Islet of Langerhans (tissue), 1 donor: ENCODE results near the gene RASGRP1.

Experiments used
- FAIRE-seq: peaks from one replicate; lab custom pipeline; 2011; peaks lifted over from hg19 to GRCh38; lab: Jason Lieb, UNC

RASGRP1 gene

DNA sequence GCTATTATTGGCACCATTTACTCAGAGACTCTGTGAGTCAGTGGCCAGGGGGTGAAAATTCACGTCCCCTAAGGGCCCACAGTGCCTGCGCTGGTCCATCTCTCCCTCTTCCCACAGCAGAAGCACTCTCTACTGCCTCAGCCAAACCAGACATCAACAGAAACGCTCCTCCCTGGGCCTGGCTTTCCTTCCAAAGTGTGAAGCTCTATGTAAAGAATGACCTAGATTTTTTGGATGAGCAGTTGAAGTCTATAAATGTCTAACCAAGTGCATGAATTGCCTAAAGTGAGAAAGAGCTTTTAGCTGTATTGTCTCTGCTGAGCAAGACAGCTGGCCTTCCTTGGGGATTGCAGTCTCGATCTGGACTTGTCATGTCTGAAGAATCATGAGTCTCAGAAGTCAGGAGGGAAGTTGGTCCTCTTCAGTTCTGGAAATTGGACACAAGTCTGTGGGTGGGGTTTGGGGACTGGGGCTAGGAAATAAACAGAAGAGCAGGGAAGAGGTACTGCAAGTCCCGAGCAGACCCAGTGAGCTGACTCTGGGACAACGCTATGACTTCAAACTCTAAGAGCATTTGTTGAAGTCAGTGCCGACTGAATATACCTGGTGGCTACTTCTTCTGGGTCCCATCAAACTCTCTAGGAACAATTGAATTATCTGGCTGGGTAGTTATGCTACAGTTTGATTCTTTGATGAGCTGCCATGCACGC lies 29.0 kb downstream of the RASGRP1 start:
- FAIRE-seq, result no peak

DNA sequence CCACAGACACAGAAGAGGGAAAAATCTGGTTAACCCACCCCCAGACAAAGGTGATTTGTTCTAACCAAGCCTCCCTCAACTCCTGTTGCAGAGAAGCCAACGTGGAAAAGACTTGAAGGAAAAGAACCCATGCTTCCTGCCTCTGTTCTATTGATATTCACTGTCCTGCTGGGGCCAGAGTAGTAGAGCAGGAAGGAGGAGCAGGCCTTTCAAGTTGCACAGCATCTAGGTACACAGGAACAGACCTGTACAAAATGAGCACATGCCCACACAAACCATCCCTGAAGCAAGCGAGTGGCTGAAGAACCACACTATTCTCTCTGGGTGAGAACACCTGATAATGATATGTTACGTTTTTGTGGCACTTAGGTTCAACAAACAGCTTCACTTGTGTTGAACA lies 29.9 kb downstream of the RASGRP1 start:
- no peak for FAIRE-seq

DNA sequence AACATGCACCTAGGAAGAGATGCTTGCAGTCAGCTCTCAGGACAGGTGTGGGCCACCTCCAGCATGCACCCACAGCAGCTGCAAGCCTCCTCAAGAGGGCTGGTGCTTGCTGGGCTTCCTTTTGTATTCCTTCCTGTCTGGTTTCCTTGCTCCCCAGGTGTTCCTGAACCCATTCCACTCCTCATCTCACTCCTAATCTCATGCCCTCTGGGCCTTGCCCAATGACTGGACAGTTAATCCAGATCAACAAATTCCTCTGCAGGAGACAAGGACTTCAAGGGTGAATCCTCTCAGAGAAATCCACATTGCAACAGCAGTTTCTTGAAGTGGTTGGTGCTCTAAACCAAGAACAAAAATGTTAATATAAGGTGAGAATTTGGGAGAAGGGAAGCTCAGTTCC lies 30.7 kb downstream of the RASGRP1 start:
- no peak for FAIRE-seq

DNA sequence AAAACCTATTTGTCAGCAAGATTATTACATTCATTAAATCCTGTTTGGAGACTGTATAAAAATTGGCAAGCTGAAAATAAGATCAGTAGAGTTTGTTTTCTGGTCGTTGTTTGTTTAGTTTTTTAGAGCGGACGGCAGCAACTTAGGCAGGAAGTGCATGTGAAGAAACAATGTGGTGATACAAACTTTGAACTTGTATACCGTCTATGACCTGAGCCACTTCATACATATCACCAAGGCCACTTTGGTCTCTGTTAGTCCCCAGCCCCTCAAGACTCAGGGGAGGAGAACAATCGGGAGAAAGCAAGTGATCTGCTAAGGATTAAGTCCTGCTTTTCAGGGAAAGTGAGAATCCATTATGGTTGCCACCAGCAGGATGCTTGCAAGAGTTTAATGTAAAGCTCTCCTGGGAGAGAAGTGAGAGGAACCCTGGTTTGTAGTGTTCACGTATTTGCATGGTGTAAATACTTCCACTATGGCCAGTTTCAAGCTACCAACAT lies 31.1 kb downstream of the RASGRP1 start:
- FAIRE-seq, result no peak

DNA sequence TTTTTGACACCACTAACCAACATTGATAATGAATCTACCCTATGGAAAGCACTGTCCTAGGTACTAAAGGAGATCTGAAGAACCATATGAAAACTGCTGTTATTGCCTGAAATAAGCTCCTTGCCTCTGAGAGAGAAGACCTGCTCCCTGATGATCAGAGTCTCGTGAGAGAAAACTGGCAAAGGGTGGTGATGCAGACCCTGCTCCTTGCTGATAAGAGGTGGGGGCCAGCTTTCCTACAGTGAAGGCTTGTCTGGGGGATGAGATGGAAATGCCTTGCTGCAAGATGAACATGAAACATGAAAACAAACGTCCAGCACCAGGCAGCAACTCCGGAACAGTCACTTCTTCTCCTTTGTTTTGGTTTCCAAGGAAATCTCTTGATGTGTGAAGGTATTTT lies 31.9 kb downstream of the RASGRP1 start:
- FAIRE-seq, result no peak

DNA sequence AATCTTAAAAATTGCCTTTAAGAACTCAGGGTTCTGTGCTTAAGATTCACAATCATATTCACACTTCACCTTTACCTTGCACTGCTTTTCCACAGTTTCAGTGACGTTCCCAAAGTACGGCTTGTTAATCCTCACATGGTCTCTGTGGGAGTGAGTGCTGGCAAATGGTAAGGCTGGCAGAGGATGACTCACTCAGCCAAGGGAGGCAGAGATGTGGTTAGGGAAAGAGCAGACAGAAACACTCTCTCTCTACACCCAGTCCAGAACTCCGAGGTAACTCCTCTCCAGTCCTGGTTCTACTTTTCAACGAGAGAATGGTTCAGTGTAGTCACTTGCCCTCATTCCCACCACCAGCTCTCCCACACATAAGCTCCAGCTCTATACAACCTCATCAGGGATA lies 33.1 kb downstream of the RASGRP1 start:
- FAIRE-seq, result peak; percentile 41

DNA sequence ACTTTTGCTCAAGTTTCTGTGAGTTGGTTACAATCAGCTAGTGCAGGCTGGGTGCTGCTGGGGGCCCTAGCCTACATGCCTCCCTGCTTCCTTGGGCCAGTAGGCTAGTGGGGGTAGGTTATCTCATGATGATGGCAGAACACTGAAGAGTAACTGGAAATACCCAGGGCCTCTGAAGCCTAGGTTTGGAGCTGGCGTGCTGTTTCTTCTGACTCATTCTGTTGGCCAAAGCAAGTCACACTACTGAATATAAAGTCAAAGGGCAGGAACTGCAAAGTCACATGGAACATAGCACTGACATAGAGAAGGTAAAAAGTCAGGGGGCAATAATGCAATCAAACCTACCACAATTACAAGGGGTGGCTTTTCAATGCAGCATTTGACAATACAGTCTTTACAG lies 34.5 kb downstream of the RASGRP1 start:
- FAIRE-seq, result no peak

DNA sequence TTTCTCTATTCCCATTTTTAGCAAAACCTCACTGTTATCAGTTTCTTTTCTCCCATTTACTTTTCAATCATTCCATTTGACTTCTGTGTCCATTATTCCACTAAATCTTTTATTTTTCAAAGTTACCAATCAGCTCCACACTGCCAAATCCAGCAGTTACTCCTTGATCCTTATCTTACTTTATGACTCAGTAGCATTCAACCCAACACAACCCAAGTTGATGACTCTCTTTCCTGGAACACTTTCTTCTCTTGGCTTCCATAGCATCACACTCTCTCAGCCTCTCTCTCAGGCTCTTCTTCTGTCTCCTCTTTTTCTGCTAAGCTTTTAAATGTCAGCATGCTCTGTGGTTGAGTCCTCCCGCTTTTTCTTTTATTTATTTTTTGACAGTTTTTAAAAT lies 36.3 kb downstream of the RASGRP1 start:
- no peak for FAIRE-seq

DNA sequence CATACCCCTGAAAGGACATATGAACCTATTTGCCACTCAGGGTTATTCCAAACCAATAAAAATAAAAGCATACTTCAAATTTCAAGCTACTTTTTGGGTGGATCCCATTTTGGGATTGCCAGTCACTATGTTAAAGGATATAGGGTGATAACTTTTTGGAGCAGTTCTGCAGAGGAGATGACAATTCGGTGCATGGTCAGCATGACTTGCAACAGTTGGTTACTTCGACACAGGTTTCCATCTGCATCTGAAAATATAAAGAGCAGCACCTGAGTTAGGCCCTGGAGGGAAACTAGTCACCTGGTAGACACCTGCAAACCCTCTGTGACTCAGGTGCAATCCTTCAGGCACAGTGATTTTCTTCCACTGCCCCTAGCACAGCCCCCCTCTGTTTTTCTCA lies 38.5 kb downstream of the RASGRP1 start:
- no peak for FAIRE-seq

DNA sequence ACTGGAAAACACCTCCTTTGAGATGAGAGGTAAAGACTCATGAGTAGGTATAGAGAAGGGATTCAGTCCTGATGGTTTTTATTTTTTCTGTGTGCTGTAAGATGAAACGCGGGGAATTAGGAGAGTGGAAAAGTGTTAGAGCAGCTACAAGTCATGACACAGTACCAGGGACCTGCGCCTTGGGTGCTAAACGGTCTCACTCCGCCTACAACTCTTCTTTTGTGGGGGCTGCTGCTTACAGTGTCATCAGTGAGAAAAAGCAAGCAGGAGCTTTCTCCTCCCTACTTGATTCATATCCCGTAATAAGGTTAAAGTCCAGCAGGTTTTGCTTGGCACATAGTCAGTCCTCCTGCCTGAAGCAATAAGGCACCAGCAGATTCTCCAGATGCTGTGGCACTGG lies 39.1 kb downstream of the RASGRP1 start:
- FAIRE-seq, result no peak

DNA sequence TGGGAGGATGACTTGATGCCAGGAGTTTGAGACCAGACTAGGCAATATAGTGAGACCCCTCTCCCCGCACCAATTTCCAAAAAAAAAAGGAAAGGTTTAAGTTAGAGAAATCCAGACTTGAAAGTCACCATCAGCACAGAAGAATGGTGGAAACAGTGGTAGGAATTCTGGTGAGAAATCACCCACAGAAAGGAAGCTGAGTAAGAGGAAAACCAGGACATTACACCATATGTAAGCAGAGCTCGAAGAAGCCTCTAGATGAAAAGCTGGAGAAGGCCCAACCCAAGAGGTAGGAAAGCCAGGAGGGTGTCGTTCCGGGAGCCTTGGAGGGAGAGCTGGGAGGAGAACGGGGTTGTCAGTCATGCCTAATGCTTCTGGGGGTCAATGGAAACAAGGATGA lies 40.5 kb downstream of the RASGRP1 start:
- no peak for FAIRE-seq

DNA sequence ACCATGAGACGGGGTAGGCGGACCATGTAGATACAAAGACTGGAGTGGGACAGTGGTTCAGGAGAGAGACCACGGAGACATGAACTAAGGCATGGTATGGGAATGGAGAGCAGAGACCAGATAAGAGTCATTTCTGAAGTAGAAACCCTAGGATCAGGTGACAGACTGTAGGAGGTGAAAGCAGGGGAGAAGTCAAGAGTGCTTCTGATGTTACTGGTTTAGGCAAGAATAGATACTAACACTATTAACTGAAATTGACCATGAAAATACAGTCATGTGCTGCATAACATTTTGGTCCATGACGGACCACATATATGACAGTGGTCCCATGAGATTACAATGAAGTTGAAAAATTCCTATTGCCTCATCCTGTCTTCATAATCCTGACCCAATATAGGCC lies 41.7 kb downstream of the RASGRP1 start:
- no peak for FAIRE-seq

DNA sequence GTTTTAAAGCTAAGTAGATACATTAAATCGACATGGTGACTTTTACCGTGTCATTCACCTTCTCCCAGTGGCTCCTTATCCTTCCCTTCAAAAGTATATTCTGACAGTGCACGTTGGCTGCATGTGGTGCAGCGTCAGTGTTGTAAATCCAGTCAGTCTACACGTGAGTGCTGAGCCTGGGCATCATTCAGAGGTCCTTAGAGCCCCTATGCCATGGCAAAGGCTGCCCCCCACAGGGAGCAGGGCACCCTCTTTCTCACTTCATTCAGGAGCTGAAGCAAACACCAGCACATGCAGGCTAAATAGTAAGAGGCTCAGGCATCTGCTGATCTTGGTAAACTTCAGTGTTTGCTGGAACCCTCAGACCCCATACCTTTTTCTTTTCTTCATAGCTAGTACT lies 43.3 kb downstream of the RASGRP1 start:
- FAIRE-seq, result no peak

DNA sequence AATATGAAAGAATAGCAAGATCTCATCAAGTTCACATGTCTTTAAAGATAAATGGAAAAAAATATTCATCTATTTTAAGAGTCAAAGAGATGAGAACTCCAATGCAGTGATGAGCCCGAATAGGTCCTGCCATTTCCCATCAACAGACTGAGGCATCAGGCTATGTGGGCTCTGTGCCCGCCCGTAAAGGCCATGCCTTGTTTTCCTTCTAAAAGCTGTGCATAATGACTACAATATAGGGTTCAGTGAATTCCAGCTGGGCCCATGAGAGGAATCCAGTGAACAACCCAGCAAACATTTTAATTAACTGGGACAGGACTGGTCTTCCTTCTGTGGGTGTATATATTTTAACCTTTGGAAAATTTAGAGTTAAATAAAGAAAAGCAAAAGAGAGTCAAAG lies 44.6 kb downstream of the RASGRP1 start:
- no peak for FAIRE-seq

DNA sequence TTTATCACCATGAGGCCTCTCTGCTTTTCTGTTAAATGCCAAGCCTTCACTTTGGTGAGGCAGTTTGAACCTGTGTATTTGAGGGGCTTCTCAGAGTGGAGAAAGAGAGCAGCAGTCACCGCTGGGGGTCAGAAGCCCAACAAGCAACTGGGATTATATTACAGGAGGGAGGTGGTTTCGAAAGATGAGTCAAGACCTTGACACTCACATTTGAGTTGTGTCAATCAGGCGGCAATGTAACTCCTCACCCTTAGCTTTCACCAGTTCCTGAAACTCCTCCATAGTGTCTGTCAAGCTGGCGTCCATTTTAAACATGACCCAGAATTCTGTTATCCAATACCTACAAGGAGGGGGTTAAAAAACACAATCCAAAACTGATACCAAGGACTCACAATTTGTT lies 46.5 kb downstream of the RASGRP1 start:
- FAIRE-seq, result no peak

DNA sequence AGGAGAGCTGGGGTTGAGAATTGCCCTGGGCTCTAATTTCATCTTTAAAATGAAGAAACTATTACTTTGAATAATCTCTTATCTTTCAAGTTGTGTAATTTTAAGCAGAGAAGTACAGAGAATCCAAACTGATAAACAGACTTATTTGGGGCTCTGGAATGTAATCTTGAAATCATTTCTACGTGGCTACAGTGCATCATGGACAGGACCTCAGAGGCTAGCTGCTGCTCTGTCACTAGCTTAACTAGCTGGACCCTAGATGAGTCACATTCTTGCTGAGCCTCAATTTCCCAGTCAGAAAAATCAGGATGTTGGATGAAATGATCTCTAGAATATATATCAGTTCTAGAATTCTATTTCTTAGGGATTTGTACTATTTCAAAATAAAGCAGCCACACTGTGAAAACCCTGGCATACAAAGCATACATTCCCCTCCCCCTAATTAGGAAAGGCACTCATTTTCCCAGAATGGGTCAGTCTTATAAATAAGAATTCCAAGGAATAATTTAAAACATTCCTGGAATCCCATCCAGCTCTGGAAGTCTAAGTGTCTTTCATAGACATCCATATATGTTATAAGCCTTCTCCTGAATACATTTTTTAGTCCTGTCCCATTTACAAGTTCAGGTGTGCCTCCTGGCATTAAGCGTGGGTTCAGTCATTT lies 47.2 kb downstream of the RASGRP1 start:
- FAIRE-seq, result no peak

DNA sequence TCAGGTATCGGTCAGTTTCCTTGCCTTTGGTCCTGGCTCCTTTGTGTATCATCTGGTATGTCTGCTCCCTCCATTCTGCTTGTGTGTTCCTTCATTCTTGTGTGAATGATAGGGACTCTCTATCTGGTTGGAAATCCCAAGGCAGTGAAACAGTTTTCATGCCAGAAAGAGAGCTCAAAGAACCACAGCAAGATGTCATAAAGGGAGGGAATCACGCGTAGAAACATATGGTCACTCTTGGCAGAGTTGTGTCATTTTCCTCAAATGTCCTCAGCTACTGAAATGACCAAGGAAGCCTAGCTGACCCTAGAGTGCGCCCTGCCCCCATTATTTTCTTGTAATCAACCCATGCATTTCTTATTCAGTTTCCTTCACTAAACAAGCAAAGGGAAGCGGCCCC lies 48.0 kb downstream of the RASGRP1 start:
- no peak for FAIRE-seq

DNA sequence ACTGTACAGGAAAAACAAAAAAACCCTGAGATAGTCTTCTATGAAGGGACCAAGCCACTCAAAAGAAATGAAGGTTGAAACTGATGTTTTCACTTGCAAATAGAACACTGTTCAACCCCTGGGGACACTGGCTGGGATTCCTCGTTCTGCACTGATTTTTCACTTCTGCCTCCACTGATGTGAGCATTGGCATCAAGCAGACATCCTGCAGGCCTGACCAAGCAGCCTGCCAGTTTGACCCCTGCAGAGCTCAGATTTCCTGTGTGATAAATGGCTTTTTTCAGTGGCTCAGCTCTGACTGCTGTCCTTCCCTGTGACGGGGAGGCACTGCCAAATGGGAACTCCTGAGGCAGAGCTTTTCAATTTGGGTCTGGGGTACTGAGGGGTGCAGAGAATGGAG lies 50.0 kb downstream of the RASGRP1 start:
- FAIRE-seq, result no peak

DNA sequence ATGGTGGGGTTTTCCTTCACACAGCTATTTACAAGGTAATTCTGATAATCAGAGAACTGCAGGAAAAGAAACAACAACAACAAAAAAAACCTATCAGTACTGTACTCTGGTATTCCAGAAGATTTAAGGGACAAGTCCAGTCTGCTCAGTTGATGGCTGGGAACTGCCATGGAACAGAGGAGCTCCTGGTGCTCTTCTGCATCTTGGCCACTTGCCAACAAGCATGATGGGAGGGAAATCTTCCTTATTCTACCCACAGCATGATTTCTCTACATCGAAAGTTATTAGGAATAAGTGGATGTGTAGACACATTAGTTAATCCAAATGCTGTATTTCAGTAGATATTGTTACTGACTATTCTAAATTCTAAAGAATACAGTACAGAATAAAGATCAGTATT lies 51.7 kb downstream of the RASGRP1 start:
- FAIRE-seq, result no peak

DNA sequence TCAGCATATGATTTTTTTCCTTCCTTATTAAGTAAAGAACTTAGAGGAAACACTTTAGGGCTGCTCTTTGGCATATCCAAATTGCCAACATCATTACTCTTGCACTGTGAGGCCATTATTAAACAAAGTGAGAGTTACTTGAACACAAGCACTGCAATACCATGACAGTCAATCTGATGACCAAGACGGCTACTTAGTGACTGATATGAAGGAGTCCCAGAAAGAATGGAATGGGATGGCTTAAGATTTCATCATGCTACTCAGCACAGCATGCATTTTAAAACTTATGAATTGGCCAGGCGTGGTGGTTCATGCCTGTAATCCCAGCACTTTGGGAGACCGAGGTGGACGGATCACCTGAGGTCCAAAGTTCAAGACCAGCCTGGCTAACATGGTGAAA lies 55.5 kb downstream of the RASGRP1 start:
- FAIRE-seq, result no peak

DNA sequence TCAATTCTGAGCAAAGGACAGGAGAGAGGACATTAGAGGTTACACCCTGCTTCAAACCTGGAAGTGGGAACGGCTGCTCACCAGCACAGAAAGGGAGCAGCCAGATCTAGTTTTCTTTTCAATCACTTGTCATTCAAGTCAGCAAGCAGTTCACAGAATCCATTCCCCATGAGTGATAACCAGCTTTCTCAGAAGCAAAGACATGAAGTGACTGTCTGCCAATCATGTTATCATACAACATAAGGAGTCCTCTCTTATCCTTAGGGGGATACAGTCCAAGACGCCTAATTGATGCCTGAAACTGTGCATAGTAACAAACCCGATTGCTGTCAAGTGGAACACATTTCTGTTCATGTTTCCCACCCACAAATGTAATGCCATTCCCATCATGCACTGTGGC lies 56.0 kb downstream of the RASGRP1 start:
- FAIRE-seq, result no peak

DNA sequence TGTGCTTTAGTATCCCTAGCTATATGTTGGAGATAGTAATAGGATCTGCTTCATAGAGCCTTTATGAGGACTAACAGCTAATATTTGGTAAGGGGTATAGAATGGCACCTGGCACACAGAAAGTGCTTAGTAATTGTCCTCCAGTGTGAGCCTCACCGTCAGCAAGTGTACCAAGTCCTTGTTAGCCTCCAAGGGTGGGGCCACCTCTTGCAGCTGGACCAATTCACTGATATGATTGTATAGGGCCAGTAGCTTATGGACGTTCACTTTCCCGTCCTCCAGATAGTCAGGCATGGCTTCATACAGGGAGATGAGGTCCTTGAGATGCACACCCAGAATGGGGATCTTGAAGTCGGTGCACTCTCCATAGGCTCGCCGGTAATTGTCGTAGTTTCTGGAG lies 57.0 kb downstream of the RASGRP1 start:
- no peak for FAIRE-seq

DNA sequence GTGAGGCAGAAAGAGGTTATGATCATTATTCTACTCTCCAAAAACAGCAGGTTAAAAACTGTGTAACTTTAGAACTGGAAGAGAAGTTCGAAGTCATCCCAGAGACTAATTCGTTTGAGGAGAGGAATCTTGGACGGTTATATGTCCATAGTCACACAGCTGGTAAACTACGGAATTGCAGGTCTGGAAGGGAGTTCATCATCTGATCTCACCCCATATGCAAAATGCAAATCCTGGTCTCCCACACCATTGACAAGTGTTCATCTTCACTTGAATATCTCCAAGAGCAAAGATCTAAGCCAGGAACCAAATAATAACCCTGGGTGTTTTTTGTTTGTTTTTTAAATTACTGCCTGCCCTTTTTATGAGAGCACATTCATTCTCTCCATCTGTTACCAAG lies 57.6 kb downstream of the RASGRP1 start:
- FAIRE-seq, result no peak
